ENCODE measurements around the gene TOLLIP.
"Not testable (repeated sequence)": the region's sequence is repeated elsewhere in the genome, so short reads cannot be mapped to it uniquely, and the experiment has no call there.

The TOLLIP gene

DNA sequence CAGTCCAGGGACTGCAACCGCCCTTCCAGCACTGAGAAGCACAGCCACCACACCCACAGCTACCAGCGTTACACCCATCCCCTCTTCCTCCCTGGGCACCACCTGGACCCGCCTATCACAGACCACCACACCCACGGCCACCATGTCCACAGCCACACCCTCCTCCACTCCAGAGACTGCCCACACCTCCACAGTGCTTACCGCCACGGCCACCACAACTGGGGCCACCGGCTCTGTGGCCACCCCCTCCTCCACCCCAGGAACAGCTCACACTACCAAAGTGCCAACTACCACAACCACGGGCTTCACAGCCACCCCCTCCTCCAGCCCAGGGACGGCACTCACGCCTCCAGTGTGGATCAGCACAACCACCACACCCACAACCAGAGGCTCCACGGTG lies 66.7 kb downstream of the TOLLIP start:
- not testable (repeated sequence) for DNase-seq (ENCODE audit: low read depth); H3K4me3 ChIP-seq (ENCODE audit: control insufficient read depth, low read depth, low read length)

- no peak for DNase-seq (ENCODE audit: low read depth)
- TF ChIP-seq, protein P1, sequence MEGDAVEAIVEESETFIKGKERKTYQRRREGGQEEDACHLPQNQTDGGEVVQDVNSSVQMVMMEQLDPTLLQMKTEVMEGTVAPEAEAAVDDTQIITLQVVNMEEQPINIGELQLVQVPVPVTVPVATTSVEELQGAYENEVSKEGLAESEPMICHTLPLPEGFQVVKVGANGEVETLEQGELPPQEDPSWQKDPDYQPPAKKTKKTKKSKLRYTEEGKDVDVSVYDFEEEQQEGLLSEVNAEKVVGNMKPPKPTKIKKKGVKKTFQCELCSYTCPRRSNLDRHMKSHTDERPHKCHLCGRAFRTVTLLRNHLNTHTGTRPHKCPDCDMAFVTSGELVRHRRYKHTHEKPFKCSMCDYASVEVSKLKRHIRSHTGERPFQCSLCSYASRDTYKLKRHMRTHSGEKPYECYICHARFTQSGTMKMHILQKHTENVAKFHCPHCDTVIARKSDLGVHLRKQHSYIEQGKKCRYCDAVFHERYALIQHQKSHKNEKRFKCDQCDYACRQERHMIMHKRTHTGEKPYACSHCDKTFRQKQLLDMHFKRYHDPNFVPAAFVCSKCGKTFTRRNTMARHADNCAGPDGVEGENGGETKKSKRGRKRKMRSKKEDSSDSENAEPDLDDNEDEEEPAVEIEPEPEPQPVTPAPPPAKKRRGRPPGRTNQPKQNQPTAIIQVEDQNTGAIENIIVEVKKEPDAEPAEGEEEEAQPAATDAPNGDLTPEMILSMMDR (conservative IDR thresholded peaks at IDR 0.05; ENCODE audit: control insufficient read depth, insufficient read depth, low read depth, low read length), result no peak
- H3K4me3 ChIP-seq (ENCODE audit: control insufficient read depth, low read depth, low read length), result no peak overlapping the region
Observed at GRCh38 chr11:1242289-1242688, 67.1 kb downstream of the TOLLIP start.

- TF ChIP-seq, protein P1 (conservative IDR thresholded peaks at IDR 0.05; ENCODE audit: control insufficient read depth, insufficient read depth, low read depth, low read length), result no peak
- no peak for DNase-seq (ENCODE audit: low read depth)
Observed at GRCh38 chr11:1241706-1242105, 67.7 kb downstream of the TOLLIP start.

GRCh38 chr11:1240771-1241170 lies 68.7 kb downstream of the TOLLIP start:
- DNase-seq (ENCODE audit: low read depth), result no peak
- TF ChIP-seq, protein P1 (conservative IDR thresholded peaks at IDR 0.05; ENCODE audit: control insufficient read depth, insufficient read depth, low read depth, low read length), result no peak
- no peak overlapping the region for H3K4me3 ChIP-seq (ENCODE audit: control insufficient read depth, low read depth, low read length)

More at GRCh38 chr11:1241706-1242105, 67.7 kb downstream of the TOLLIP start:
- no peak overlapping the region for H3K4me3 ChIP-seq (ENCODE audit: control insufficient read depth, low read depth, low read length)

DNA sequence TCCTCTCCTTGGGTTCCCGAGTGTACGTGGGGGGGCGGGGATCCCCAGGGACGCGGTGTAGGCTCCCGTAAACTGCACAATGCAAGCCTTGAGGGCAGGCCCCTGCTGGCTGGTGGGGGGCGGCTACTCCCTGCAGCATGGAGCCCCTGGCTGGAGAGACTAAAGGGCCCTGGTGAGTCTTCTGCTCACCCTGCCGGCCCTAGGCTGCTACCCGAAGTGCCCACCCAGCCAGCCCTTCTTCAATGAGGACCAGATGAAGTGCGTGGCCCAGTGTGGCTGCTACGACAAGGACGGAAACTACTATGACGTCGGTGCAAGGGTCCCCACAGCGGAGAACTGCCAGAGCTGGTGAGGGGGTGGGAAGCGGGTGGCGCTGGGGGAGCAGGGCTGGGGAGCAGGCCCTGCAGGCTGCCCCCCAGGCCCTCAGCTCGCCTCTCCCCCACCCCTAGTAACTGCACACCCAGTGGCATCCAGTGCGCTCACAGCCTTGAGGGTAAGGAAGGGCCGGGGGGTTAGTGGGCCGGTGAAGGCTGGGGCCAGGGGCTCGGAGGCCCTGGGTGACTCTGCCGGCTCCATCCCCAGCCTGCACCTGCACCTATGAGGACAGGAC lies 69.7 kb downstream of the TOLLIP start:
- TF ChIP-seq, protein P1 (conservative IDR thresholded peaks at IDR 0.05; ENCODE audit: control insufficient read depth, insufficient read depth, low read depth, low read length), result no peak
- DNase-seq (ENCODE audit: low read depth), result no peak
- H3K4me3 ChIP-seq (ENCODE audit: control insufficient read depth, low read depth, low read length), result no peak overlapping the region

DNA sequence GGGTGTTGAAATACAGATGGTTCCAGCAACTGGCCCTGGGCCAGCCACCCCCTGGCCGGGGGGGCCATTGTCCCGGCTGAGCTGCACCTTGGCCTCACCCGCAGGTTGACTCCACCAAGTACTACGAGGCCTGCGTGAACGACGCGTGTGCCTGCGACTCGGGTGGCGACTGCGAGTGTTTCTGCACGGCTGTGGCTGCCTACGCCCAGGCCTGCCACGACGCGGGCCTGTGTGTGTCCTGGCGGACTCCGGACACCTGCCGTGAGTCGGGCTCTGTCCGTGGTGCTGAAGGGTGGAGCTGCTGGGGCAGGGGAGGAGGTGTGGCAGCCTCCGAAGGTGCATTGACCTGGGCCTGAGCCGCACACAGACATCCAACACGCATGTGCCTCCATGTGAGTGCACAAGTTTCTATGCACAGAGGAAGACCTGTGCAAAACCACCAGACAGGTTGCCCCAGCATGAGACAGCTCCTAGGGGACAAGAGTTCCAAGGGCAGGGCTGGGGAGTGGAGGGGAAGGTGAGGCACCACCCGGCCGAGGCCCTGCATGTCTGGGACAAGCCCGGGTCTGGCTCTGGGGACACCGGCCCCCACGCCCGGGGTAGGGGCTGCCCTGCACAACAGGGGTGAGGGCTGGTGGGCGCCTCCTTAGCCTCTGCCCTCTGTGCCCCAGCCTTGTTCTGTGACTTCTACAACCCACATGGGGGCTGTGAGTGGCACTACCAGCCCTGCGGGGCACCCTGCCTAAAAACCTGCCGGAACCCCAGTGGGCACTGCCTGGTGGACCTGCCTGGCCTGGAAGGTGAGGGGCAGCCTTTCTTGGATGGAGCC lies 70.5 kb downstream of the TOLLIP start:
- no peak overlapping the region for H3K4me3 ChIP-seq (ENCODE audit: control insufficient read depth, low read depth, low read length)
- TF ChIP-seq, protein P1 (conservative IDR thresholded peaks at IDR 0.05; ENCODE audit: control insufficient read depth, insufficient read depth, low read depth, low read length), result no peak
- no peak for DNase-seq (ENCODE audit: low read depth)

GRCh38 chr11:1237851-1238250 lies 71.6 kb downstream of the TOLLIP start:
- TF ChIP-seq, protein P1 (conservative IDR thresholded peaks at IDR 0.05; ENCODE audit: control insufficient read depth, insufficient read depth, low read depth, low read length), result no peak
- H3K4me3 ChIP-seq (ENCODE audit: control insufficient read depth, low read depth, low read length), result no peak overlapping the region
- no peak for DNase-seq (ENCODE audit: low read depth)

All from fibroblast of mammary gland (primary cell).